ENCODE data around the gene WNT3.
"Not testable (repeated sequence)": the region's sequence is repeated elsewhere in the genome, so short reads cannot be mapped to it uniquely, and the experiment has no call there.

The WNT3 gene

GRCh38 chr17:46818316-46818928 lies at the start of gene WNT3:
WNT3 (minus strand) TSS chr17:46818692; CDS start chr17:46818597, 95 bp downstream.
- DNase-seq (ENCODE audit: low spot score), result peak; percentile 38

GRCh38 chr17:46866747-46867146 lies 48.3 kb upstream of the WNT3 start:
- DNase-seq (ENCODE audit: low spot score), result no peak

- no peak for DNase-seq (ENCODE audit: low spot score)
These were observed 47.8 kb upstream of the WNT3 start for GRCh38 chr17:46866325-46866724.

- DNase-seq (ENCODE audit: low spot score), result peak; percentile 6
These were observed 46.6 kb upstream of the WNT3 start for GRCh38 chr17:46865100-46865499.

- DNase-seq (ENCODE audit: low spot score), result no peak
These were observed 45.1 kb upstream of the WNT3 start for GRCh38 chr17:46863383-46864121.

- no peak for DNase-seq (ENCODE audit: low spot score)
These were observed 44.5 kb upstream of the WNT3 start for GRCh38 chr17:46862949-46863348.

GRCh38 chr17:46859996-46860395 lies 41.5 kb upstream of the WNT3 start:
- no peak for DNase-seq (ENCODE audit: low spot score)

- no peak for DNase-seq (ENCODE audit: low spot score)
These were observed 39.1 kb upstream of the WNT3 start for GRCh38 chr17:46857600-46857999.

- DNase-seq (ENCODE audit: low spot score), result no peak
These were observed 36.5 kb upstream of the WNT3 start for GRCh38 chr17:46854948-46855347.

- no peak for DNase-seq (ENCODE audit: low spot score)
These were observed 36.0 kb upstream of the WNT3 start for GRCh38 chr17:46854515-46854914.

- DNase-seq (ENCODE audit: low spot score), result no peak
These were observed 35.5 kb upstream of the WNT3 start for GRCh38 chr17:46853896-46854444.

- no peak for DNase-seq (ENCODE audit: low spot score)
These were observed 32.7 kb upstream of the WNT3 start, which contains the start of gene WNT9B for GRCh38 chr17:46851029-46851741. WNT9B (plus strand) TSS chr17:46851583; CDS start chr17:46851639, 56 bp downstream.

- no peak for DNase-seq (ENCODE audit: low spot score)
These were observed 32.2 kb upstream of the WNT3 start for GRCh38 chr17:46850688-46851028.

- DNase-seq (ENCODE audit: low spot score), result no peak
These were observed 30.0 kb upstream of the WNT3 start for GRCh38 chr17:46848534-46848933.

- DNase-seq (ENCODE audit: low spot score), result no peak
These were observed 29.0 kb upstream of the WNT3 start for GRCh38 chr17:46847204-46848191.

GRCh38 chr17:46842835-46843234 lies 24.3 kb upstream of the WNT3 start:
- DNase-seq (ENCODE audit: low spot score), result no peak

- no peak for DNase-seq (ENCODE audit: low spot score)
These were observed 23.3 kb upstream of the WNT3 start for GRCh38 chr17:46841561-46842379.

GRCh38 chr17:46840596-46840995 lies 22.1 kb upstream of the WNT3 start:
- not testable (repeated sequence) for DNase-seq (ENCODE audit: low spot score)

- DNase-seq (ENCODE audit: low spot score), result no peak
These were observed 20.7 kb upstream of the WNT3 start for GRCh38 chr17:46839211-46839610.

- DNase-seq (ENCODE audit: low spot score), result no peak
These were observed 19.0 kb upstream of the WNT3 start for GRCh38 chr17:46837521-46837920.

- DNase-seq (ENCODE audit: low spot score), result no peak
These were observed 18.0 kb upstream of the WNT3 start for GRCh38 chr17:46836500-46836899.
